ENCODE results near the gene KMT2C.

- TF ChIP-seq CTCF (CRISPR knock-in tag; IDR thresholded peaks at IDR 0.05), result no peak
- no peak for TF ChIP-seq POLR2AphosphoS5 (IDR thresholded peaks at IDR 0.05; ENCODE audit: low read depth, low read length)
- TF ChIP-seq XRCC5 (optimal IDR thresholded peaks at IDR 0.05; ENCODE audit: low read length), result no peak
- TF ChIP-seq TCF7L2 (IDR thresholded peaks at IDR 0.05; ENCODE audit: low read depth, low read length), result no peak
- TF ChIP-seq POLR2G (IDR thresholded peaks at IDR 0.05; ENCODE audit: low read depth, low read length), result no peak
- no peak for TF ChIP-seq ZNF598 (CRISPR knock-in tag; IDR thresholded peaks at IDR 0.05; ENCODE audit: borderline replicate concordance)
- TF ChIP-seq FOXA3 (CRISPR knock-in tag; IDR thresholded peaks at IDR 0.05), result no peak
- TF ChIP-seq TARDBP (CRISPR knock-in tag; IDR thresholded peaks at IDR 0.05), result no peak
- TF ChIP-seq ELF4 (CRISPR knock-in tag; IDR thresholded peaks at IDR 0.05; ENCODE audit: borderline replicate concordance), result no peak
- TF ChIP-seq ZBTB40 (IDR thresholded peaks at IDR 0.05), result no peak
- TF ChIP-seq ZBTB40 (CRISPR knock-in tag; IDR thresholded peaks at IDR 0.05), result no peak
- TF ChIP-seq POLR2A (IDR thresholded peaks at IDR 0.05; ENCODE audit: insufficient read depth in 1 of 2, low read depth in 2 of 2, low read length in 2 of 2), result no peak
- TF ChIP-seq SATB2 (CRISPR knock-in tag; IDR thresholded peaks at IDR 0.05), result no peak
- TF ChIP-seq EED (CRISPR knock-in tag; IDR thresholded peaks at IDR 0.05), result no peak
- no peak for TF ChIP-seq UBTF (CRISPR knock-in tag; IDR thresholded peaks at IDR 0.05)
Observed at GRCh38 chr7:152338561-152338960, 97.2 kb downstream of the KMT2C start.
